ENCODE measurements around the gene RAD9A.

RAD9A gene

GRCh38 chr11:67428052-67429001, 36.5 kb downstream of the RAD9A start, which contains the start of gene RPS6KB2:
Gene RPS6KB2, plus strand, starts transcription at chr11:67428494. Its CDS starts 52 bp downstream, at chr11:67428546.
- no peak for TF ChIP-seq CTCF (IDR thresholded peaks at IDR 0.05; ENCODE audit: control insufficient read depth, insufficient read depth, low read depth, low read length, missing control alignments)
- peak; percentile 88 for DNase-seq (ENCODE audit: low read depth)
- peak within 1 kb of the TSS; percentile 91 for H3K4me3 ChIP-seq (ENCODE audit: control insufficient read depth, low read depth, low read length)

GRCh38 chr11:67429038-67429668, 37.4 kb downstream of the RAD9A start:
- no peak for DNase-seq (ENCODE audit: low read depth)
- peak overlapping the region; percentile 91 for H3K4me3 ChIP-seq (ENCODE audit: control insufficient read depth, low read depth, low read length)
- no peak for TF ChIP-seq CTCF (IDR thresholded peaks at IDR 0.05; ENCODE audit: control insufficient read depth, insufficient read depth, low read depth, low read length, missing control alignments)

GRCh38 chr11:67429722-67430121, 37.9 kb downstream of the RAD9A start:
- H3K4me3 ChIP-seq (ENCODE audit: control insufficient read depth, low read depth, low read length) = no peak overlapping the region
- TF ChIP-seq CTCF (IDR thresholded peaks at IDR 0.05; ENCODE audit: control insufficient read depth, insufficient read depth, low read depth, low read length, missing control alignments) = no peak
- DNase-seq (ENCODE audit: low read depth) = no peak

GRCh38 chr11:67431346-67432249, 39.8 kb downstream of the RAD9A start:
- no peak for TF ChIP-seq CTCF (IDR thresholded peaks at IDR 0.05; ENCODE audit: control insufficient read depth, insufficient read depth, low read depth, low read length, missing control alignments)
- no peak for DNase-seq (ENCODE audit: low read depth)
- H3K4me3 ChIP-seq (ENCODE audit: control insufficient read depth, low read depth, low read length) = no peak overlapping the region

- no peak for DNase-seq (ENCODE audit: low read depth)
- TF ChIP-seq CTCF (IDR thresholded peaks at IDR 0.05; ENCODE audit: control insufficient read depth, insufficient read depth, low read depth, low read length, missing control alignments) = no peak
- H3K4me3 ChIP-seq (ENCODE audit: control insufficient read depth, low read depth, low read length) = no peak overlapping the region
Observed at GRCh38 chr11:67432655-67433349, 41.0 kb downstream of the RAD9A start.
